HG03064 (cell line): Measurements from ENCODE around the gene HOXB1.

Experiments used
- ATAC-seq: cut with Tn5 transposase; IDR thresholded peaks from one replicate; pipeline ENCODE4 v1.9.1; 2021; ENCODE audit warnings: low read depth; ENCODE audit not compliant: unreplicated experiment

The HOXB1 gene

DNA sequence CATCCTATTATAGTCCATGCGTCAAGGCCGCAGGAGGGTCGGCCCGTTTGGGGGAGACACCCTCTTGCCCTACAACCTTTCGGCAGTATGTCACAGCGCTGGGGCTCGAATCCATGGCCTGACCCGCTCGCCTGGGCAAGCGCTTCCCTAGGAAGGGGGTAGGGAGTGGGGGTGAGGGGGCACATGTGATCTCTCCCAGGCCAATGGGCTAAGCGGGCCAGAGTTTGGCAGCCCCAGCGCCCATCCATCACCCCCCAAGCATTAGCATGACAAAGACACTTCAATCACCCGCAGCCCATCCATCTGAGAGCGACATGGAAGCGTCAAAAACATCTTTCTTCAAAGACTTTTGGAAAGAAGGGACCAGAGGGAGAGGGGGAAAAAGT is at the start of gene HOXB1:
Gene HOXB1 (minus strand): TSS at position 125 of the 386 bp plus-strand sequence. CDS start 107 bp downstream, at position 18.
- ATAC-seq, result no peak

DNA sequence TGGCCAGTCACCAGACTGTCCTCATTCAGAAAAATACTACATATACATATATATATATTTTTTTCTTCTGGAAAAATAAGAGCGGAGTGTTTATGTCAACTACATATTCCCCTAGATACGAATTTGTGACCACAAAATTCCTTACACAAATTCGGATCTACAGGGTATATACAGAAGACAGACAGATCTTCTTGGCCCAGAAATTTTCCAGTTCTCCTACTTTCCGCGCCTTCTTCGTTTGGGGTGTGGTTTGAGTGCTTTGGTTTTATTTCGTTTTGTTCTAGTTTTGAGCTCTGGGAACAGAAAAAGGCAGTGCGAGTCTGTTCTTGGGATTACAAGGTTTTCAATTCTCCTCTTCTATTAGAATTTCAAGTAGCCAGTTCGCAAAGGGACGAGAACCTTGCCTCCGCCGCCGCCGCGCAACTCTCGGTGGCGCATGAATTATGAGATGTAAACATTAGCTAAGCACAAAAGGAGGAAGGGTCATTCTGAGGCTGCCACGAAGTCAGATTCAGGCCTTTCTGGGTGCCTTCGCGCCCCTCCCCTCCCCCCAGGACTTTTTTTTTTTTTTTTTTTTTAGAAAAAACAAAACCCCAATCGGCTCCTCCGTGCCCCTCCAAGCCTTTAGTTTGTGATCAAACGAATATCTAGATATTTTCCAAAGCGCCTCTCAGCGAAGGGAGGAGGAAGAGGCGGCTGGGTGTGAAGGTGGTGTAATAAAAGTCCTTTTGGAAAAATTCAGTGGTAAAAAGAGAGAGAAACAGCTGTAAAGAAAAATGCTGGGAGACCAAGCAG is 49.1 kb upstream of the HOXB1 start:
- ATAC-seq, result no peak

DNA sequence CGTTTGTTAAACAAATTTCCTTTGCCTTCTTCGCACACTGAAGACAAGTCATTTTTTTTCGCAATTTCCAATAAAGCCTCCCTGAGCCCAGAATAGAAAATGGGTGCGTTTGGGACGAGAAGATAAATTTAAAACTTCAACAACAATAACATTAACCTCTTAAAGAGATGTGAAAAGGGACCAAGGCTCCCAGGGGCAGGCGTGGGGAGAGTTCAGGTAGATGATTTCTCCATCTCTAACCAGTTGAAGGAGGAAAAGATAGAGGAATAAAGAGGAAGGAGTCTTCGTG is 48.6 kb upstream of the HOXB1 start:
- no peak for ATAC-seq

DNA sequence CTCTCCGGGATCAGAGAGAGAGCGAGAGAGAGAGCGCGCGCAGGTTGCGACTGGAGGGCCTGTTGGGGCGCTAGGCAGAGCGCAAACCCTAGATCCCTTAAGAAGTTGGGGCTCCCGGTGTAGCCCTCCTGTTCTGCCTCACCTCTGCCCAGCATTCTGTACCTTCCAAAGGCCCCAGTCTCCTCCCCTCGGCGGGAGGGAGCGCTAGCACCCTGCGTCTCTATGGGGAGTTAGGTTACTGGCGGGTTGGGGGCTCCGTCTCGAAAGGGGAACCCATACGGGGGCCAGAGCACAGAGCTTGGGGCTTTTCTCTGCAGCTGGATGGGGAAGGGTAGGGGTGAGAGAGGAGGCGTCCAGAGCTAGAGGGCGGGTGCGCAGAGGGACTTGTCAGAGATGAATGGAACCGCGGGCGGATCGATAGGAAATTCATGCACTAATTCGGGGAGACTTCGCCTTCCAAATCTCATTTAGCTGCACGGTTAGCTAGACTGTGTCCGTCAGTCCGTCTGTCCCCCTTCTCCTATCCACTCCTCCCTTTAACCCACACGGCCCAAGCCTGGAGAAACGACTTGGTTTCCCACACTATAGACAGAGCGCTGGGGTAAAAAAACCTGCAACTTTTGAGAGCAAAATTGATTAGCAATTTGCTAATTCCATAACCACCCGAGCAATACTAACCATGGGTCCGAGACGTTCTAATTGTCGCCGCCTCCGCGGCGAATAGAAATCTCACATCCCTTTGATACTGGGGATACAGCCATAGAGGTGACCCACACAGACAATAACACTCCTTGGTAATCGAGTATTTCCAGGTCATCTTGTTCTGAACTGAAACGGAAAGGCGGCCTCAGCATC is 48.0 kb upstream of the HOXB1 start:
- no peak for ATAC-seq

DNA sequence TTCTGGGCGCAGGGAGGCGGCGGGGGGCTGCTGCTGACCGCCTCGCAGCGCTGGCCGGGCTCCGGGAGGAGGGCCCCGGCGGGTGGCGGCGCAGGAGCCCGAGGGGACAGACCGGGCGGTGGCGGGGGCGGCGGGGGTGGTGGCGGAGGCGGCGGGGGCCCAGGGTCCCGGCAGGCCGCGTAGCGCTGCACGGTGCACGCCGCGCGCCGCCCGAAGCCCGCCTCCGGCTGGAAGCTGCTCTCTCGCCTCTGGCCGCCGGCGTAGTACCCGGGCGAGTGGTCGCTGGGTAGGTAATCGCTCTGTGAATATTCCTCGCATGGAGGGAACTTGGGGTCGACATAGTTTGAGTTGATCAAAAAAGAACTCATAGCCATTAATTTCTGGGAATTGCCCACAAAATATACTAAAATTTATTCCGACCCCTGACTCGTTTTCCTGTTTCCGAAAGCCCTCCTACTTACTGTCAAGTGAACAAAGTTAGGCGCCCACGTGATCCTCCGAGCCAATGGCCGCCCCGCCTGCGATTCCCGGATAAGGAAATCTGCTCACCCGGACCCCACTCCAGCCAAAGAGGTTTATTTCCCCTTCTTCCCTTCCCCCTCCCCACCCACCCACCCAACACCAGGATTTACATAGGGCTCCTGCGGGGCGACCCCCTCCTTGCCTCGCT is 47.3 kb upstream of the HOXB1 start, which contains the start of gene HOXB4:
Gene HOXB4 (minus strand): TSS at position 405 of the 670 bp plus-strand sequence. CDS start 31 bp downstream, at position 374.
- no peak for ATAC-seq

DNA sequence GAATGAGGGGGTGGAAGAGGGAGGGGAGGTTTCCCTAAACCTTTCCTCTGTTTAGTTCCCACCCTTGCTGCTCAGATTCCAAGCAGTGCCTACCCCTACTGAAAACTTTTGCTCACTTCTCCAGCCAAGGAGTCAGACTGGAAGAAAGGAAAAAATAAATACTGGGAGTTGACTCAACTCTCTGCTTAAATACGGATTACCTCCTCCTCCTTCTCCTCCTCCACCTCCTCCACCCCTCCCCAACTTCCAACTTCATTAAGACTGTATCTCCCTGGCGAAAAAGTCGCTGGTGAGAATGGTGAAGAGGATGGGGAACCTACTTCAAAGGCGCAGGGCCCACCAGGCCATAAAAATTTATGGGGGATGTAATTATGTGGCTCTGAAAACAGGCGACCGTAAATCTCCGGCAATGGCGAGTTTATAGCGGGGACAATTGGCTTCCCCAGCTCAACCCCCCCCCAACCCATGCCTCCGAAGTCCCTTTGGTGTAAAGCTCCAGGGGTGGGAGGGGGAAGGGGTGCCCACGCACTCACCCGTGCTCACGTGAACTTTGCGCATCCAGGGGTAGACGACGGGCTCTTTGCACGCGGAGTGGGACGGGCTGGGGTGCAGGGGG is 46.6 kb upstream of the HOXB1 start:
- no peak for ATAC-seq

DNA sequence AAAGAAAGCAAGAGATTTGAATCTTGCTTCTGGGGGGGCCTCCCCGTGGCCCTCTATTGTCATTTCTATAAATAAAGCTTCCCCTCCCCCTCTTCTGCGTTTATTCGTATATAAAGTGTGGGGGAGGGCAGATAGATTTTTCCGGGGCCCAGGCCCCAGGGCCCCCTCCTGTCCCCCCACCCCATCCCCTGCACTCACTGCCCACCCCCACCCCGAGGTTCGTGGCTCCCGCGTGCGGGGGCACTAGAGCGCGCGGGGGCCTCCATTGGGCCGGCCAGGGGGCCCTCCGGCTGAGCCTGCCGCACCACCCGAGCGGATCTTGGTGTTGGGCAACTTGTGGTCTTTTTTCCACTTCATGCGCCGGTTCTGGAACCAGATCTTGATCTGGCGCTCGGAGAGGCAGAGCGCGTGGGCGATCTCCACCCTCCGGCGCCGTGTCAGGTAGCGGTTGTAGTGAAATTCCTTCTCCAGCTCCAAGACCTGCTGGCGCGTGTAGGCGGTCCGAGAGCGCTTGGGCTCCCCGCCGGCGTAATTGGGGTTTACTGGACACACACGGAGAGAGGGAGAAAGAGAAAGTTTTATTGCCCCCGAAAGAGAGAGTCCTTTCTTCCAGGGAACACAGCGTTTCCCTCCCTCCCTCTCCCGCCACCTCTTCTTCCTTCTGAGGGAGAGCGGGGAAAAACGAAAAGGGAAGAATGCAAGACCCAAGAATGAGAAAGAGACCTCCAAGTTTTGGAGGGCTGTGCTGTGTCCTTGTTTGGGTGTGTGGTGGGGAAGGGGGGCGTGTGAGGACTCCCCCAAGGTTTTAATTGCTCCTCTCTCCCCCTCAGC is 45.9 kb upstream of the HOXB1 start:
- no peak for ATAC-seq

DNA sequence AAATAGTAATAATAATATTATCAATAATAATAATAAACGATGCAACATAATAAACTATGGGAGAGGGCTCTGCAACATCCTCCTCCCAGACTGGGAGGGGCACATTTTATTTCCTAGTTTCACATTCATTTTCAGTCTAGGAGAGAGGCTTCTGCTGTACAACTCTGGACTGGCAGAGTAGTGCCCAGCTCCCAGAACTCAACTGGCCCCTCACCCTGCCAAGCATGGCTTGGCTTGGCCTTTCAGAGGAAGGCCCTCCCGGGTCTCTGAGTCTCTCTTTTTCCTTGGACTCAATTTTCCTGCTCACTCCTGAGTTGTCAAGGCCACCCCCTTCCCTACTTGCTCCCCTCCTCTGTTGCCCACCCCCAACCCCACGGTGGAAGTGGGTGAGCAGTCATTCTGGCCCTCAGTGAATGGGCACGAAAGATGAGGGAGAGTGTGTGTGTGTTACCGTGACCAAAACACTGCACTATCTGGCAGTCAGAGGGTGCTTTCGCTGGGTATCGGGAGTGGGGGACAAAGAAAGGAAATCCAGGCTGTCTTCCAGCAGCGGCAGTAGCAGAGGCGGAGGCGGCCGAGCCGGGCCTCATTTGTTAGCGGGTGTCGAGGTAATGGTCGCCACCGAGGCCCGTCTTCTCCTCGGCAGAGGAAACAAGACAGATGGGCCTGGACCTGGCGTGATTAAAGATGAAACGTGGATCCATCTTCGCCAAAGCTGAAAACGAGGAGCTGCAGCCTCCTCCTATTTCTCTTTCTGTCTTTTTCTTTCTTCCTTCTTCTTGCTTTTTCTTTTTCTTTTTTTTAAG is 45.1 kb upstream of the HOXB1 start:
- ATAC-seq, result no peak

DNA sequence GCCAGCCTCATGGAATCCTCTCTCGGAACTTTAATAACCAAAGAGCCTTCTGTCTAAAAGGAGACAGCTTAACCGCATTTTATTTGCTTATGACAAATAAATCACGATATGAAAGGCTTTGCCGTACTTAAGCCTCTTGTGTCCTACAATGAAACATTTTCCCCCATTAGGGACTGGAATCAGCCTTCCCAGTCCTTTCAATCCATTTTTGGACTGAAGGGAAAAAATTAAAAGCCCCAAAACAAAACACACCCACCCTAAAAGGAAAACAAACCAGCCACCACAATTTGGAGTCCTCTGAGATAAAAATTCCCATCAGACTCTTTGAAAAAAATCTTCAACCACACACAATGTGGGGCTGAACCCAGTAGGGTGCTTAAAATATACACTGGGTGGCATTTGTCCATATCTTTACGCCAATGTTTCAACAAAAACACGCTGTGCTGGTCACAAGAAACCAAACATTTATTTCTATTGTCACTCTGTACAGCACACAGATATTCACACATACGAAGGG is 44.3 kb upstream of the HOXB1 start:
- ATAC-seq, result no peak

DNA sequence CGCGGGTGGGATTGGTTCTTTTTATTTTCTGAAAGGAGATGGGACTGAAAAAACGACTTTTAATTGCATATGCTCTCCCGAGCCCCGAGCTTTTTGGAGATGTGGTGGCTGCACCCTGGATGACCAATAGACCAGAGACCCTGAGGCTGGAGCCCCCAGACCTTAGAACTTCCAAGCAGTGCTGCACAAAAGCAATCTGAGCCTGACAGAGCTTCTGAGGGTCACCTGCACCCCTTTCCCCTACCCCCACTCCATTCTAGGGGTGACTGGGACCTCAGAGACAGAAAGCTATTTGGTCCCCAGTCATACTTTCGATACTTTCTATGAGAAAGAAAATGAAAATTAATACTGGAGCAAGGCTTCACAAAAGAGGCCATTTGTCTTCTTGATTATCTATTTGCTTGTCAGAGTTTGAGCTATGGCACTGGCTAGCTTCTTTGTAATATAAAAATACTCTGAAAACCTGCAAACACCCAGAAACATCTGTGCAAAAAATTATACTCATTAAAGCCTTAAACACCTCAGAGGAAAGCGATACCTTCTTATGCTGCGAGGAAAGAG is 43.8 kb upstream of the HOXB1 start:
- ATAC-seq, result no peak

DNA sequence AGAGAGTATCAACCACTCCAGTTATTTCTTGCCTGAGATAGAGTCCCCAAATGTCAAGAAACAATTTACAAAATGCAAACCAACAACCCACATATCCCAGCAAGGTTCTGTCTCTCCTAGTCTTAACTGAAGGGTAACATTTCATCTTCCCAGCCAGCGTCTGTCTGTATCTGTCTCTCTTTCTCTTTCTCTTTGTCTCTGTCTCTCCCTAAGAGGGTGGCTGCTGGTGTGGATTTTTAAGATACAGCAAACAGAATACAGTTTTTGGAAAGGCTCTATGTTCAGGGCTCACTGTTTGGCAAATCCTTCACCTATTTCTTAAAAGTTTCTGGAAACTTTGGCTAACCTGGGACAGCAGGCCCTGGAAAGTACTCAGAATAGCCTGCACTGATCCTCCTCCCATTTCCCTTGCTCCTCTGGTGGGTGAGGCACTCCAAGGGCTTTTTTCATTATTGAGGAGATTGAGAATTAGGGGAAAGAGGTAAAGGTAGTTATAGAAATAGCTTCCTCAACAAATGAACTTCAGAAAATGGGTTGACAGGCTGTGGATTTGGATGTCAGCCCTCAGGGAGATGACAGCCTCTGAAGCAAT is 41.1 kb upstream of the HOXB1 start:
- ATAC-seq, result no peak

DNA sequence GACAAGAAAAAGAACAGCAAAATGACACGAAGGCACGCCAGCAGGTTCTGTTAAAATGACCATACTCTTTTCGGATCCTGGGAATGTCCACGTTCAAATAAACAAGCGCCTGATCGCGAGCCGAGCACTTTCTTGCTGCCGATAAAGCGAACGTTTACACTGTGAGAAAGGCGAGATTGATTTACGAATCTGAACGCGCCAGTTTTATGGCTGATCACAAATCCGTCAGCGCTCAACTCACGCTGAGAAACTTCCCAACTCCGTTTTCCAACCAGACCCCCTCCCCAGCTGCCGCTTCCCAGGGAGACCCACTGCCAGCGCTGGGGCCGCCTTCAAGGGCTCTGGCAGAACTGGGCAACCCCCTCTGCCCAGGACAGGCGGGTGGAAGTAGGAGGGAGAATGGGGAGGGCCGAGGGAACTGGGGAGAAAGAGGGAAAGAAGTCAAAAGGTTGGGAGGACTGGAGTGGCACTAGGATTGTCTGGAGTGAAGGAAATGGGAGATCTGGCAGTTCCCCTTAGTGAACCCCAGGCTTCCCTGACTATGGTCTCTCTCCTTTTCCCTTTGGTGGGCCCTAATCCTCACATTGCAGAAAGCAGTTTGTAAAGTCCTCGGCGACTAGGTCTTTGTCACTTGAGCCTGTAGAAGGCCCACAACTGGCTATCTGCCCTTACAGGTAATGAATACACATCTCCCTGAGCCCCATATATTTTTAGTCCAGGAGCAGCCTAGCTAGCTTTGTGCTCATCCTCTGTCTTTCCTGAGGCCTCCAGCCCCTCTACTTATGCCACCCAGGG is 40.4 kb upstream of the HOXB1 start:
- no peak for ATAC-seq

DNA sequence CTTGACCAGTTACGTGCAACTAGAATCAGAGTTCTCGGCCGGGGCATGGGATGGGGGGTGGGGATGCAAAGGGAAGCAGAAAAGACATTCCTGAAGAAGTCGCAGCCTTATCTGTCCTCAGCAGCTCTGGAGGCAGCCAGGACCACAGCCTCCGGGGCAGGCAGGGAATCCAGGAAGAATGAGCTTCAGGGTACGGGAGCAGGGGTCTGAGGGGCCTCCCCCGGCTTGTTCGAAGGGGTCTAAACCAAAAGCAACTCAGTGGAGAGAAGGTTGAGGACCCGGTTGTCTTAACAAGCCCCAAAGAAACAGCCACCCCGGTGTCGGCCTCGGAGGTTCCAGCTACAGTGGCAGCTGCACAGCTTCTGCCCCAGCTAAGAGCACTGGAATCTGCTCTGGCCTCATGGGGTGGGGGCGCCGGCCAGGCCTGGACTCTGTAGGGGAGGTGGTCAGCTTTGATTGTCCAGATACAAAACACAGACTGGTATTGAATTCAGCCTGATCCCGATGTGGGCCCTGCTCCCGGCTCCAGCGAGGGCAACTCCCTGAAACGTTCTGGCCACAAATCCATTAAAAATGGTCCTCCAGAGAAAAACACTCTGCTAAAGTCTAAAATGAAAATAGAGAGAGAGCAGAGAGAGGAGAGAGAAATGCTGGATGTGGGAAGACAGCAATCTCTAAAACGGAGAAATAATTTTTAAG is 39.7 kb upstream of the HOXB1 start:
- ATAC-seq, result no peak

DNA sequence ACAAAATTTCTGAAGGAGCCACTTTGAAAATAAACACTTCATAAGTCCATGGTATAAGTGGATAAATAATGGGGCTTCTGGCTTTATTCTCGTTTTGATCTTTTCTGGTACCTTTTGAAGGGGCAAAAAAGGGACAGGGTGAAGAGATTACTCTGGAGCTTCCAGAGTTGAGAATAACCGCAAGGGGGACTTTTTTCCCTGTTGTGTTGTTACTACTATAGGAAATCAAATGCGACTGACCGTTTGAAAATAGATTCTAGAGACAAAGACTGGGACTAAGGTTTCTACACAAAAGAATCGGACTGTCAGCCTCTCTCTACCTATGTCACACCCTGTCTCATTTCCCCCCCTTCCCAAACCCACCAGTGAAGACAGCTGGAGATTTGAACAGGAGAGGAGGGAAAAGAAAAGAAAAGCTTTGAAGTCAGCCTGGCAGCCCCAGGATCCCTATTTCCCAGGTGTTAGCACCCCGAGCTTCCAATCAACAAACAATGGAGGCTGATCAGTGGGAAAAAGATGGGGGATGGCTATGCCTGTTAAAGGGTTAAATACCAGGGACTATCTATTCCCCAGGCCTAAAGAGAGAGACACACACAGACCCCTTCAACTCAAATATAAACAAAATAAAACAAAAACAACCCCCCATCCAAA is 39.0 kb upstream of the HOXB1 start:
- no peak for ATAC-seq

DNA sequence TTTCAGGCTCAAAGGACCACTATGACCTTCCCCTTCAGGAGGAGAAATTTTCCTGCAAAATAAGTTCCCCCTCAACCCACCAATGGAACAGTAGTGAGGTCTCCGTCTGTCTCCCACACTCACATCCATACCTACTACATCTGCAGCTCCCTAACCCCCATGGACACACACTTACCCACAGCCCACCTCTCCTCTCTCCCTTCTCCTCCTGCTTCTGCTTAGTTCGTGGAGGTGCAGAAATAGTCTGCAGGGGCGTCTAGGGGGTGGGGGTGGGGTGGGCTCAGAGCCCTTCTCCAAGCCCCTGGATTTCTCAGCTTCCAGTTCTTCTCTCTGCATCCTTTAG is 38.4 kb upstream of the HOXB1 start:
- no peak for ATAC-seq

DNA sequence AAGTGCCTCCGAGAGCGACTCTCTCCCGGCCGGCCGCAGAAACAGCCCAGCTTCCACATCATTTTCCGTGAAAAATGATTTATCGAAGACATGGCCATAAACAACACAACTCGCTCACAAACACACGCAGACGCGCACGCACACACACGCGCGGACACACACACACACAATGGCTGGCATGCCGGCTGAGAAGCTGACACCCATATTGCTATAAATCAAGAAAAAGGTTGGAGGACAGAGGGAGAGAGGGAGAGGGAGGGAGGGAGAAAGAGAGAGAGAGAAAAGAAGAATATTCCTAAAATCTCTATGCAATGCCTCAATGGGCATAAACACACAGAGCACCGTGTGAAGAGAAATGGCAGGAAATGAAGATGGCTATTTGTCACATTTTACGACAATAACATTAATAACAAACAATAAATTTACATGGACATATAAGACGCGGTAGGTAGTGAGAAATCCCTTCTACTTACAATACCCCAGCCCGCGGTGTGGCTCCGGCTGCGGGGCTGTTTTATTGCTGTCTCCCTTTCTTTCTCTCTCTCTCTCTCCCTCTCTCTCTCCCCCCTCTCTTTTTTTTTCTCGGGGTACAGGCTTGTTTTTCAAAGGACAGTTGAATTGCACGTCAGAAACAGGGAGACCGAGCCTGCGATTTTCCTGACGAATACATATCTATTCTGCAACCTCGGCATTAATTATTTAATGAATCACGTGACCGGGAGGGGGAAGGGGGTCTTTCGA is 37.9 kb upstream of the HOXB1 start:
- no peak for ATAC-seq
